Measurements from ENCODE around the gene CEP170. TPM values are rescaled to one million over a fixed set of nuclear protein-coding genes. Genes with fewer than 3 reads are reported as not detected.

CEP170 gene
- total RNA-seq, 2 donors from 2014 or later: 9.7 to 31.4 TPM

GRCh38 chr1:243293941-243294722 is 39.1 kb upstream of the CEP170 start:
- no peak for TF ChIP-seq POLR2A (IDR thresholded peaks at IDR 0.05)
- Histone ChIP-seq H3K36me3 (no peaks in the 10 kb centered on the region), H3K4me3 (no peak overlapping the region), H3K9me3 (no peaks in the 10 kb centered on the region), H3K4me1 (replicated peaks) (no peaks in the 10 kb centered on the region), H3K27me3 (replicated peaks; ENCODE audit: insufficient read depth) (no peaks in the 10 kb centered on the region), H3K27ac (no peak overlapping the region)
- intact Hi-C loops (cut with DNase I): no loop called here
- WGBS: 65% methylated on average over 4 of the region's 4 CpGs
- no peak for DNase-seq (ENCODE audit: low spot score)

DNA sequence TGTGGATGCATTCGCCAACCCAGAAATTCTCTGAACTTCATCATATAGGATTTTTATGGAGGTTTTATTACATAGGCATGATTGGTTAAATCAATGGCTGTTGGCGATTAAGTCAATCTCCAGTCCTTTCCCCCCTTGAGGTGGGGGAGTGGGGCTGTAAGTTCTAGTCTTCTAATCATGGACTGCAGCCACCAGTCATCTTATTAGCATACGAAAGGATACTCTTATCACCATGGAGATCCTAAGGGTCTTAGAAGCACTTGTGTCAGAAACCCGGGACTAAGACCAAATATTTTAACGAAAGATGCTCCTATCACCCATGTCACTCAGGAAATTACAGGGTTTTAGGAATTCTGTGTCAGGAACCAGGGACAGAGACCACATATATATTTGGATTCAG is 37.0 kb upstream of the CEP170 start:
- Histone ChIP-seq H3K9me3 (no peaks in the 10 kb centered on the region), H3K4me3 (no peak overlapping the region), H3K4me1 (replicated peaks) (no peaks in the 10 kb centered on the region), H3K27me3 (replicated peaks; ENCODE audit: insufficient read depth) (no peaks in the 10 kb centered on the region), H3K27ac (no peak overlapping the region), H3K36me3 (no peaks in the 10 kb centered on the region)
- intact Hi-C loops (cut with DNase I): no loop called here
- WGBS: 89% methylated on average over 5 of the region's 5 CpGs
- DNase-seq (ENCODE audit: low spot score): no peak
- no peak for TF ChIP-seq POLR2A (IDR thresholded peaks at IDR 0.05)
- TF ChIP-seq, protein P1, sequence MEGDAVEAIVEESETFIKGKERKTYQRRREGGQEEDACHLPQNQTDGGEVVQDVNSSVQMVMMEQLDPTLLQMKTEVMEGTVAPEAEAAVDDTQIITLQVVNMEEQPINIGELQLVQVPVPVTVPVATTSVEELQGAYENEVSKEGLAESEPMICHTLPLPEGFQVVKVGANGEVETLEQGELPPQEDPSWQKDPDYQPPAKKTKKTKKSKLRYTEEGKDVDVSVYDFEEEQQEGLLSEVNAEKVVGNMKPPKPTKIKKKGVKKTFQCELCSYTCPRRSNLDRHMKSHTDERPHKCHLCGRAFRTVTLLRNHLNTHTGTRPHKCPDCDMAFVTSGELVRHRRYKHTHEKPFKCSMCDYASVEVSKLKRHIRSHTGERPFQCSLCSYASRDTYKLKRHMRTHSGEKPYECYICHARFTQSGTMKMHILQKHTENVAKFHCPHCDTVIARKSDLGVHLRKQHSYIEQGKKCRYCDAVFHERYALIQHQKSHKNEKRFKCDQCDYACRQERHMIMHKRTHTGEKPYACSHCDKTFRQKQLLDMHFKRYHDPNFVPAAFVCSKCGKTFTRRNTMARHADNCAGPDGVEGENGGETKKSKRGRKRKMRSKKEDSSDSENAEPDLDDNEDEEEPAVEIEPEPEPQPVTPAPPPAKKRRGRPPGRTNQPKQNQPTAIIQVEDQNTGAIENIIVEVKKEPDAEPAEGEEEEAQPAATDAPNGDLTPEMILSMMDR (IDR thresholded peaks at IDR 0.05): no peak
- no peak for TF ChIP-seq POLR2AphosphoS5 (IDR thresholded peaks at IDR 0.05)

GRCh38 chr1:243291292-243291691 is 36.2 kb upstream of the CEP170 start:
- H3K36me3 ChIP-seq: no peaks in the 10 kb centered on the region
- no peak overlapping the region for H3K4me3 ChIP-seq
- H3K27ac ChIP-seq: no peak overlapping the region
- TF ChIP-seq POLR2AphosphoS5 (IDR thresholded peaks at IDR 0.05) (no peak), POLR2A (IDR thresholded peaks at IDR 0.05) (no peak)
- TF ChIP-seq, protein P1 (IDR thresholded peaks at IDR 0.05): no peak
- H3K27me3 ChIP-seq (replicated peaks; ENCODE audit: insufficient read depth): no peaks in the 10 kb centered on the region
- intact Hi-C loops (cut with DNase I): no loop called here
- 95% methylated on average over 1 of the region's 1 CpG for WGBS
- no peaks in the 10 kb centered on the region for H3K9me3 ChIP-seq
- no peak for DNase-seq (ENCODE audit: low spot score)
- no peaks in the 10 kb centered on the region for H3K4me1 ChIP-seq (replicated peaks)

- intact Hi-C loops (cut with DNase I): no loop called here
These were observed 33.0 kb upstream of the CEP170 start for GRCh38 chr1:243288062-243288461.

DNA sequence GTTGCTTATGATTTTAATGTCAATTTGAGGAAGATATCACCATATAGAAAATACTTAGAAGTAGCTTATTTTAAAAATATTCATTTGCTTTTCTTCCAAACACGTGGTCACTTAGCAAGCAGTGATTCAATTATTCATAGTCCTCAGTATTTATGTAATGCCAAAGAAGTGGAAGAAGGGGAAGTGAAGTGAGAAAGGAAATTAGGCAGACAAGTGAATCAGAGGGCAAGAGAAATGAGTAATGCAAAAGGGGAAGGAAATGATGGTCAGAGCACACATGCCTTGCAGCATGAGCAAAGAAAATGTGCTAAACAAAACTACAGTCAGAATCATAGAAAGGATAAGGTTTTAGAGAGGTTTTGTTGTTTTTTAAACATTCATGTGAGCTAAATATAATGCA is 32.6 kb upstream of the CEP170 start:
- Histone ChIP-seq H3K27me3 (replicated peaks; ENCODE audit: insufficient read depth) (no peaks in the 10 kb centered on the region), H3K36me3 (no peaks in the 10 kb centered on the region), H3K27ac (no peak overlapping the region), H3K4me3 (no peak overlapping the region), H3K9me3 (no peaks in the 10 kb centered on the region), H3K4me1 (replicated peaks) (no peaks in the 10 kb centered on the region)
- intact Hi-C loops (cut with DNase I): no loop called here
- no peak for TF ChIP-seq POLR2A (IDR thresholded peaks at IDR 0.05)
- TF ChIP-seq, protein P1 (IDR thresholded peaks at IDR 0.05): no peak
- TF ChIP-seq POLR2AphosphoS5 (IDR thresholded peaks at IDR 0.05): no peak
- DNase-seq (ENCODE audit: low spot score): no peak
- WGBS: 51% methylated on average over 1 of the region's 1 CpG

More at GRCh38 chr1:243288062-243288461, 33.0 kb upstream of the CEP170 start:
- DNase-seq (ENCODE audit: low spot score): no peak
- H3K4me3 ChIP-seq: no peak overlapping the region
- no peaks in the 10 kb centered on the region for H3K4me1 ChIP-seq (replicated peaks)
- no peaks in the 10 kb centered on the region for H3K36me3 ChIP-seq
- no peaks in the 10 kb centered on the region for H3K9me3 ChIP-seq
- 90% methylated on average over 6 of the region's 6 CpGs for WGBS
- no peak overlapping the region for H3K27ac ChIP-seq
- no peaks in the 10 kb centered on the region for H3K27me3 ChIP-seq (replicated peaks; ENCODE audit: insufficient read depth)
- TF ChIP-seq, protein P1 (IDR thresholded peaks at IDR 0.05): no peak
- TF ChIP-seq POLR2AphosphoS5 (IDR thresholded peaks at IDR 0.05): no peak
- no peak for TF ChIP-seq POLR2A (IDR thresholded peaks at IDR 0.05)
